Measurements from ENCODE around the gene PLEKHA5.
"Not testable (repeated sequence)": the region's sequence is repeated elsewhere in the genome, so short reads cannot be mapped to it uniquely, and the experiment has no call there.

Gene PLEKHA5

DNA sequence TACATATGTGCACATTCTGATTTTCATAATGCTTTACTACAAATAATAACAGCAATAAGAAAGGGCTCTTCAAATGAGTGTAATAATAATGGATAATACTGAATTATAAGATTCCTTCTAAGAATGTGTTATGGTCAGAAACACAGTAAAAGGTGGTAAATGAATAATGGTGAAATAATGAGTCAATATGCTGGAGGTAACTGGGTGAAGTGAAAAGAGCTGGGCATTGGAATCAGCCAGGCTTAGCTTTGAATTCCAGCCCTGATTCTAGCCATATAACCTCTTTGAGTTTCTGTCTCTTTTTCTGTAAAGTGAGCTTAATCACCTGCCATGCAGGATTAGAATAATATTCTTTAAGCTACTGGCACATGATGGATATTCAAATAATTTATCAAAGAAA is 39.1 kb downstream of the PLEKHA5 start:
- H3K27ac ChIP-seq: no peak overlapping the region
- DNase-seq (ENCODE audit: low spot score): no peak
- TF ChIP-seq, protein P1, sequence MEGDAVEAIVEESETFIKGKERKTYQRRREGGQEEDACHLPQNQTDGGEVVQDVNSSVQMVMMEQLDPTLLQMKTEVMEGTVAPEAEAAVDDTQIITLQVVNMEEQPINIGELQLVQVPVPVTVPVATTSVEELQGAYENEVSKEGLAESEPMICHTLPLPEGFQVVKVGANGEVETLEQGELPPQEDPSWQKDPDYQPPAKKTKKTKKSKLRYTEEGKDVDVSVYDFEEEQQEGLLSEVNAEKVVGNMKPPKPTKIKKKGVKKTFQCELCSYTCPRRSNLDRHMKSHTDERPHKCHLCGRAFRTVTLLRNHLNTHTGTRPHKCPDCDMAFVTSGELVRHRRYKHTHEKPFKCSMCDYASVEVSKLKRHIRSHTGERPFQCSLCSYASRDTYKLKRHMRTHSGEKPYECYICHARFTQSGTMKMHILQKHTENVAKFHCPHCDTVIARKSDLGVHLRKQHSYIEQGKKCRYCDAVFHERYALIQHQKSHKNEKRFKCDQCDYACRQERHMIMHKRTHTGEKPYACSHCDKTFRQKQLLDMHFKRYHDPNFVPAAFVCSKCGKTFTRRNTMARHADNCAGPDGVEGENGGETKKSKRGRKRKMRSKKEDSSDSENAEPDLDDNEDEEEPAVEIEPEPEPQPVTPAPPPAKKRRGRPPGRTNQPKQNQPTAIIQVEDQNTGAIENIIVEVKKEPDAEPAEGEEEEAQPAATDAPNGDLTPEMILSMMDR (conservative IDR thresholded peaks at IDR 0.05; ENCODE audit: low read depth): no peak
- ChIA-PET CTCF (no interaction called here), POLR2A (ENCODE audit: low non-redundant PET) (no interaction called here)

- POLR2A ChIA-PET (ENCODE audit: low non-redundant PET): no interaction called here
- DNase-seq (ENCODE audit: low spot score): no peak
- CTCF ChIA-PET: no interaction called here
- TF ChIP-seq, protein P1 (conservative IDR thresholded peaks at IDR 0.05; ENCODE audit: low read depth): no peak
- H3K27ac ChIP-seq: no peak overlapping the region
Measured at GRCh38 chr12:19169222-19169621, 39.7 kb downstream of the PLEKHA5 start.

- DNase-seq (ENCODE audit: low spot score); POLR2A ChIA-PET (ENCODE audit: low non-redundant PET): not testable (repeated sequence)
- CTCF ChIA-PET: interaction anchor here (0.7 kb wide), 1 partner anchor 945 kb away, joined by 3 read pairs; no protein-coding TSS in a partner anchor
Measured at GRCh38 chr12:19170286-19170685, 40.8 kb downstream of the PLEKHA5 start.

GRCh38 chr12:19171731-19172130 is 42.2 kb downstream of the PLEKHA5 start:
- ChIA-PET POLR2A (ENCODE audit: low non-redundant PET) (no interaction called here), CTCF (interaction anchor here (0.6 kb wide), 1 partner anchor 123 kb away, joined by 3 read pairs; no protein-coding TSS in a partner anchor)
- DNase-seq (ENCODE audit: low spot score): no peak
- no peak overlapping the region for H3K27ac ChIP-seq
- TF ChIP-seq, protein P1 (conservative IDR thresholded peaks at IDR 0.05; ENCODE audit: low read depth): no peak

More at GRCh38 chr12:19170286-19170685, 40.8 kb downstream of the PLEKHA5 start:
- not testable (repeated sequence) for H3K27ac ChIP-seq

- TF ChIP-seq, protein P1 (conservative IDR thresholded peaks at IDR 0.05; ENCODE audit: low read depth): no peak
- H3K27ac ChIP-seq: no peak overlapping the region
- CTCF ChIA-PET: no interaction called here
- POLR2A ChIA-PET (ENCODE audit: low non-redundant PET): no interaction called here
- DNase-seq (ENCODE audit: low spot score): no peak
Measured at GRCh38 chr12:19177754-19178153, 48.2 kb downstream of the PLEKHA5 start.

GRCh38 chr12:19179986-19180385 is 50.5 kb downstream of the PLEKHA5 start:
- no peak overlapping the region for H3K27ac ChIP-seq
- CTCF ChIA-PET: no interaction called here
- no peak for DNase-seq (ENCODE audit: low spot score)
- POLR2A ChIA-PET (ENCODE audit: low non-redundant PET): no interaction called here
- TF ChIP-seq, protein P1 (conservative IDR thresholded peaks at IDR 0.05; ENCODE audit: low read depth): no peak

DNA sequence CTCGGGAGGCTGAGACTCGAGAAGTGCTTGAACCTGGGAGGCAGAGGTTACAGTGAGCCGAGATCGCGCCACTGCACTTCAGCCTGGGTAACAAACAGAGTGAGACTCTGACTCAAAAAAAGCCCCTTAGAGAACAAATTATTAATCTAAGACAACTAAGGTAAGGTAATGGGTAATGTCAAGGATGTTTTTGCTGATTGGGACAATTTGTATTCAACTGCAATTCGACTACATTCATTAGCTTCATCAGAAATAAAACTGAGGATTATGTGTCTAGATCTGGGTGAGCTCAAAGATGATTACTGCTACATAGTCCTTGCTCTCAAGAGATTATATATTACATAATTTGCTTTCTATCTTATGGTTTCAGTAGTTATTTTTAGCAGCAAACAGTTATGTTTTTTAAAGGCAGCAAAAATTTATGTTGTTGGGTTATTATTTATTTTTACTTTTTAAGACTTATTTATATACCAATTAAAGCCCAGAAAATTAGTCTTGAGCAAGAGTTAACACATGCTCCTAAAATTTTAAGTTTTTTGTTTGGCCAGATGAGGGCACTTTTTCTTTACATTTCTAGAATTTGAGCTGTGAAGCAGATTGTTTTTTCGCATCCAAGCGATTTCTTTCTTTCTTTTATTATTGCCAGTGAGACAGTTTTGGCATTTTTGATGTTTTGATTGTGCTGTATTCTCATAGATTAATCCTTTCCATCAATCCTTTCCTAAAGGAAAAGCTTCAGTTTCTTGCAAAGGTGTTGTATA is 52.3 kb downstream of the PLEKHA5 start:
- CTCF ChIA-PET: interaction anchor here (0.6 kb wide), 3 partner anchors 21 to 833 kb away, joined by 3 to 4 read pairs (median 4); no protein-coding TSS in a partner anchor
- TF ChIP-seq, protein P1 (conservative IDR thresholded peaks at IDR 0.05; ENCODE audit: low read depth): no peak
- POLR2A ChIA-PET (ENCODE audit: low non-redundant PET): no interaction called here
- DNase-seq (ENCODE audit: low spot score): no peak
- no peak overlapping the region for H3K27ac ChIP-seq

All from RWPE1 (cell line).